ENCODE measurements around the gene CNOT8.

- TF ChIP-seq, protein P1, sequence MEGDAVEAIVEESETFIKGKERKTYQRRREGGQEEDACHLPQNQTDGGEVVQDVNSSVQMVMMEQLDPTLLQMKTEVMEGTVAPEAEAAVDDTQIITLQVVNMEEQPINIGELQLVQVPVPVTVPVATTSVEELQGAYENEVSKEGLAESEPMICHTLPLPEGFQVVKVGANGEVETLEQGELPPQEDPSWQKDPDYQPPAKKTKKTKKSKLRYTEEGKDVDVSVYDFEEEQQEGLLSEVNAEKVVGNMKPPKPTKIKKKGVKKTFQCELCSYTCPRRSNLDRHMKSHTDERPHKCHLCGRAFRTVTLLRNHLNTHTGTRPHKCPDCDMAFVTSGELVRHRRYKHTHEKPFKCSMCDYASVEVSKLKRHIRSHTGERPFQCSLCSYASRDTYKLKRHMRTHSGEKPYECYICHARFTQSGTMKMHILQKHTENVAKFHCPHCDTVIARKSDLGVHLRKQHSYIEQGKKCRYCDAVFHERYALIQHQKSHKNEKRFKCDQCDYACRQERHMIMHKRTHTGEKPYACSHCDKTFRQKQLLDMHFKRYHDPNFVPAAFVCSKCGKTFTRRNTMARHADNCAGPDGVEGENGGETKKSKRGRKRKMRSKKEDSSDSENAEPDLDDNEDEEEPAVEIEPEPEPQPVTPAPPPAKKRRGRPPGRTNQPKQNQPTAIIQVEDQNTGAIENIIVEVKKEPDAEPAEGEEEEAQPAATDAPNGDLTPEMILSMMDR (IDR thresholded peaks at IDR 0.05) = no peak
- no peak for TF ChIP-seq POLR2A (IDR thresholded peaks at IDR 0.05)
Measured at GRCh38 chr5:154815025-154815424, 43.4 kb upstream of the CNOT8 start.

Measured in ovary (tissue), 3 donors.